IPS-20b (cell line): ENCODE results near the gene MIPEP.

ENCODE experiments used
- H3K27ac ChIP-seq: one replicate; pipeline ENCODE4 v1.5.1; 2013; ENCODE audit warnings: low read length
- H3K27me3 ChIP-seq: 2 replicates; pipeline ENCODE4 v1.6.1; 2013; ENCODE audit warnings: mild to moderate bottlenecking, low read length, inconsistent platforms; ENCODE audit not compliant: insufficient read depth
- H3K36me3 ChIP-seq: 2 replicates; pipeline ENCODE4 v1.6.1; 2013; ENCODE audit warnings: low read depth, mild to moderate bottlenecking, inconsistent platforms, low read length, moderate library complexity; ENCODE audit not compliant: insufficient read depth
- H3K4me1 ChIP-seq: 2 replicates; pipeline ENCODE4 v1.6.1; 2013; ENCODE audit warnings: mild to moderate bottlenecking, control low read depth, inconsistent platforms, low read length, moderate library complexity; ENCODE audit not compliant: insufficient read depth
- H3K4me3 ChIP-seq: 2 replicates; pipeline ENCODE4 v1.5.1; 2013; ENCODE audit warnings: mild to moderate bottlenecking, low read length, inconsistent platforms
- H3K9ac ChIP-seq: 2 replicates; pipeline ENCODE4 v1.6.1; 2013; ENCODE audit warnings: low read depth, mild to moderate bottlenecking, inconsistent platforms, low read length, moderate library complexity
- H3K9me3 ChIP-seq: 2 replicates; pipeline ENCODE4 v1.6.1; 2013; ENCODE audit warnings: mild to moderate bottlenecking, low read depth, low read length, inconsistent platforms; ENCODE audit not compliant: insufficient read depth

Gene MIPEP

GRCh38 chr13:23787464-23787863, 101.7 kb downstream of the MIPEP start:
- H3K9me3 ChIP-seq = no peaks in the 10 kb centered on the region
- no peak overlapping the region for H3K9ac ChIP-seq
- no peak overlapping the region for H3K4me3 ChIP-seq
- H3K36me3 ChIP-seq = no peaks in the 10 kb centered on the region
- no peaks in the 10 kb centered on the region for H3K27me3 ChIP-seq
- H3K27ac ChIP-seq = no peak overlapping the region
- no peaks in the 10 kb centered on the region for H3K4me1 ChIP-seq

- no peaks in the 10 kb centered on the region for H3K27me3 ChIP-seq
- H3K4me1 ChIP-seq = no peaks in the 10 kb centered on the region
- no peak overlapping the region for H3K27ac ChIP-seq
- no peaks in the 10 kb centered on the region for H3K9me3 ChIP-seq
- H3K36me3 ChIP-seq = no peaks in the 10 kb centered on the region
- no peak overlapping the region for H3K9ac ChIP-seq
- no peak overlapping the region for H3K4me3 ChIP-seq
Measured at GRCh38 chr13:23786607-23787006, 102.6 kb downstream of the MIPEP start.

- no peak overlapping the region for H3K4me3 ChIP-seq
- no peak overlapping the region for H3K27ac ChIP-seq
- no peak overlapping the region for H3K9ac ChIP-seq
- no peaks in the 10 kb centered on the region for H3K27me3 ChIP-seq
- no peaks in the 10 kb centered on the region for H3K36me3 ChIP-seq
- H3K9me3 ChIP-seq = peaks cover 13% of the 10 kb centered on the region
- no peaks in the 10 kb centered on the region for H3K4me1 ChIP-seq
Measured at GRCh38 chr13:23778879-23779278, 110.3 kb downstream of the MIPEP start.

GRCh38 chr13:23778002-23778652, 111.1 kb downstream of the MIPEP start:
- Histone ChIP-seq H3K9ac (no peak overlapping the region), H3K4me3 (no peak overlapping the region), H3K27me3 (no peaks in the 10 kb centered on the region), H3K27ac (no peak overlapping the region), H3K9me3 (peaks cover 13% of the 10 kb centered on the region), H3K4me1 (no peaks in the 10 kb centered on the region), H3K36me3 (no peaks in the 10 kb centered on the region)

- Histone ChIP-seq H3K27me3 (no peaks in the 10 kb centered on the region), H3K27ac (no peak overlapping the region), H3K36me3 (no peaks in the 10 kb centered on the region), H3K4me3 (no peak overlapping the region), H3K4me1 (no peaks in the 10 kb centered on the region), H3K9me3 (peaks cover 13% of the 10 kb centered on the region), H3K9ac (no peak overlapping the region)
Measured at GRCh38 chr13:23777575-23777870, 111.7 kb downstream of the MIPEP start.

GRCh38 chr13:23776698-23777574, 112.3 kb downstream of the MIPEP start:
- Histone ChIP-seq H3K36me3 (no peaks in the 10 kb centered on the region), H3K9ac (no peak overlapping the region), H3K4me1 (no peaks in the 10 kb centered on the region), H3K4me3 (no peak overlapping the region), H3K9me3 (peaks cover 13% of the 10 kb centered on the region), H3K27ac (no peak overlapping the region), H3K27me3 (no peaks in the 10 kb centered on the region)

- Histone ChIP-seq H3K4me1 (no peaks in the 10 kb centered on the region), H3K27ac (no peak overlapping the region), H3K36me3 (no peaks in the 10 kb centered on the region), H3K4me3 (no peak overlapping the region), H3K27me3 (no peaks in the 10 kb centered on the region), H3K9me3 (no peaks in the 10 kb centered on the region), H3K9ac (no peak overlapping the region)
Measured at GRCh38 chr13:23772717-23773116, 116.5 kb downstream of the MIPEP start.

GRCh38 chr13:23771956-23772355, 117.2 kb downstream of the MIPEP start:
- no peak overlapping the region for H3K27ac ChIP-seq
- no peaks in the 10 kb centered on the region for H3K27me3 ChIP-seq
- no peaks in the 10 kb centered on the region for H3K36me3 ChIP-seq
- no peak overlapping the region for H3K9ac ChIP-seq
- H3K9me3 ChIP-seq = no peaks in the 10 kb centered on the region
- H3K4me1 ChIP-seq = no peaks in the 10 kb centered on the region
- no peak overlapping the region for H3K4me3 ChIP-seq

GRCh38 chr13:23771552-23771951, 117.6 kb downstream of the MIPEP start:
- Histone ChIP-seq H3K27ac (no peak overlapping the region), H3K4me3 (no peak overlapping the region), H3K9ac (no peak overlapping the region), H3K27me3 (no peaks in the 10 kb centered on the region), H3K36me3 (no peaks in the 10 kb centered on the region), H3K9me3 (no peaks in the 10 kb centered on the region), H3K4me1 (no peaks in the 10 kb centered on the region)

GRCh38 chr13:23770973-23771372, 118.2 kb downstream of the MIPEP start:
- Histone ChIP-seq H3K4me3 (no peak overlapping the region), H3K4me1 (no peaks in the 10 kb centered on the region), H3K36me3 (no peaks in the 10 kb centered on the region), H3K9ac (no peak overlapping the region), H3K27ac (no peak overlapping the region), H3K27me3 (no peaks in the 10 kb centered on the region), H3K9me3 (no peaks in the 10 kb centered on the region)

- Histone ChIP-seq H3K9me3 (no peaks in the 10 kb centered on the region), H3K27ac (no peak overlapping the region), H3K4me3 (no peak overlapping the region), H3K36me3 (no peaks in the 10 kb centered on the region), H3K9ac (no peak overlapping the region), H3K27me3 (no peaks in the 10 kb centered on the region), H3K4me1 (no peaks in the 10 kb centered on the region)
Measured at GRCh38 chr13:23770428-23770827, 118.8 kb downstream of the MIPEP start.

- Histone ChIP-seq H3K27me3 (no peaks in the 10 kb centered on the region), H3K9ac (no peak overlapping the region), H3K4me1 (no peaks in the 10 kb centered on the region), H3K36me3 (no peaks in the 10 kb centered on the region), H3K9me3 (no peaks in the 10 kb centered on the region), H3K4me3 (no peak overlapping the region), H3K27ac (no peak overlapping the region)
Measured at GRCh38 chr13:23769401-23769800, 119.8 kb downstream of the MIPEP start.
